Measurements from ENCODE around the gene PDE4D.
A peak's percentile ranks its signal among the peaks of the same experiment; 100 is the strongest.

- TF ChIP-seq CTCF (conservative IDR thresholded peaks at IDR 0.05; ENCODE audit: low read depth, low read length) (0 out of 2 replicates have a peak, but pooled peaks have one; percentile 17), EZH2 (IDR thresholded peaks at IDR 0.05; ENCODE audit: borderline replicate concordance, low read depth, low read length, poor library complexity, severe bottlenecking) (no peak)
These were observed 443.5 kb downstream of the PDE4D start for GRCh38 chr5:59449905-59450644.
